ENCODE measurements around the gene CFAP74.

DNA sequence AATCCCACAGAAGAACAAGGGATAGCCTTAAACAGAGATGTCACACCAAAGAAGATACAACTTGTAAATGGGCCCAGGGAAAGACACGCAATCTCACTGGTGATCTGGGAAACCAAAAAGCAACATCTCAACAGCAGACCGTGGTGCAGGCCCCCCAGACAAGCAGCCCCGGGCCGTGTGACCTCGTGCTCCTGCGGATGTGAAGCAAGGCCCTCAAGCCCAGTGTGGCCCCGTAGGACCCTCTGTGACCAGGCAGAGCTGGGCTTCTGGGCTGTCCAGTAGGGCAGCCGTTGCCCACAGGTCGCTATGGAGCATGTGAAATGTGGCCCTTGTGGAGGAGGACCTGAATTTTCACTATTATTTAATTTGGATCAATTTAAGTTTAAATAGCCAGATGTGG is 49.6 kb downstream of the CFAP74 start:
- TF ChIP-seq, protein P1, sequence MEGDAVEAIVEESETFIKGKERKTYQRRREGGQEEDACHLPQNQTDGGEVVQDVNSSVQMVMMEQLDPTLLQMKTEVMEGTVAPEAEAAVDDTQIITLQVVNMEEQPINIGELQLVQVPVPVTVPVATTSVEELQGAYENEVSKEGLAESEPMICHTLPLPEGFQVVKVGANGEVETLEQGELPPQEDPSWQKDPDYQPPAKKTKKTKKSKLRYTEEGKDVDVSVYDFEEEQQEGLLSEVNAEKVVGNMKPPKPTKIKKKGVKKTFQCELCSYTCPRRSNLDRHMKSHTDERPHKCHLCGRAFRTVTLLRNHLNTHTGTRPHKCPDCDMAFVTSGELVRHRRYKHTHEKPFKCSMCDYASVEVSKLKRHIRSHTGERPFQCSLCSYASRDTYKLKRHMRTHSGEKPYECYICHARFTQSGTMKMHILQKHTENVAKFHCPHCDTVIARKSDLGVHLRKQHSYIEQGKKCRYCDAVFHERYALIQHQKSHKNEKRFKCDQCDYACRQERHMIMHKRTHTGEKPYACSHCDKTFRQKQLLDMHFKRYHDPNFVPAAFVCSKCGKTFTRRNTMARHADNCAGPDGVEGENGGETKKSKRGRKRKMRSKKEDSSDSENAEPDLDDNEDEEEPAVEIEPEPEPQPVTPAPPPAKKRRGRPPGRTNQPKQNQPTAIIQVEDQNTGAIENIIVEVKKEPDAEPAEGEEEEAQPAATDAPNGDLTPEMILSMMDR (IDR thresholded peaks at IDR 0.05), result no peak
- no peak for TF ChIP-seq POLR2A (IDR thresholded peaks at IDR 0.05)

Data from heart left ventricle (tissue), 13 donors.